GM20431 (cell line): ENCODE data around the gene PDE3A.
"Not testable (repeated sequence)": the region's sequence is repeated elsewhere in the genome, so short reads cannot be mapped to it uniquely, and the experiment has no call there.

Experiments
- in situ Hi-C: fragments of 300-500 bp; cut with MseI, MboI; formaldehyde crosslinking; loops from one replicate; pipeline ENCODE4 v1.15.0; 2020; ENCODE audit warnings: low sequenced_read_pairs; ENCODE audit not compliant: unreplicated experiment

Gene PDE3A

DNA sequence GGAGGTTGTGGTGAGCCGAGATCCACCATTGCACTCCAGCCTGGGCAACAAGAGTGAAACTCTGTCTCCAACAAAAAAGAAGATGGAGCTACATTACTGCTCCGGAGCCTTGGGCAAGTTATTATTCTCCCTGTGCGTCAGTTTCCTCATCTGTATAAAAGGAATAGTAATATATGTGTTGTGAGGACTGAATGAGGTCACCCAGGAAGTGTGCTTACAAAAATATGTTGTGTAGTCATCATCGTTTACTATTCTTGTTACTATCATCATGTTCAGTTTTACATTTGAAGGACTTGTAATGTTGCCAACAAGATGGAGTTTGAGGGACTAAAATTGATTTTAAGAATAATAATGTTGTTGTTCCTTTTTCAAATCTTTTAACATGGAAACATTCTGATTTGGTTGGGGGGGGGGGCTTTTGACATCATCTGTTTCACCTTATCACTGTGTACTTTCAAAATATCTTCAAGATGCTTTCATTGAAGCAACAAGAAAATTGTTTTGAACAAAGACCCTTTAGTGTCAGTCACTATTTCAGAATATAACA lies 156.8 kb downstream of the PDE3A start:
- in situ Hi-C loops, result no loop called here

DNA sequence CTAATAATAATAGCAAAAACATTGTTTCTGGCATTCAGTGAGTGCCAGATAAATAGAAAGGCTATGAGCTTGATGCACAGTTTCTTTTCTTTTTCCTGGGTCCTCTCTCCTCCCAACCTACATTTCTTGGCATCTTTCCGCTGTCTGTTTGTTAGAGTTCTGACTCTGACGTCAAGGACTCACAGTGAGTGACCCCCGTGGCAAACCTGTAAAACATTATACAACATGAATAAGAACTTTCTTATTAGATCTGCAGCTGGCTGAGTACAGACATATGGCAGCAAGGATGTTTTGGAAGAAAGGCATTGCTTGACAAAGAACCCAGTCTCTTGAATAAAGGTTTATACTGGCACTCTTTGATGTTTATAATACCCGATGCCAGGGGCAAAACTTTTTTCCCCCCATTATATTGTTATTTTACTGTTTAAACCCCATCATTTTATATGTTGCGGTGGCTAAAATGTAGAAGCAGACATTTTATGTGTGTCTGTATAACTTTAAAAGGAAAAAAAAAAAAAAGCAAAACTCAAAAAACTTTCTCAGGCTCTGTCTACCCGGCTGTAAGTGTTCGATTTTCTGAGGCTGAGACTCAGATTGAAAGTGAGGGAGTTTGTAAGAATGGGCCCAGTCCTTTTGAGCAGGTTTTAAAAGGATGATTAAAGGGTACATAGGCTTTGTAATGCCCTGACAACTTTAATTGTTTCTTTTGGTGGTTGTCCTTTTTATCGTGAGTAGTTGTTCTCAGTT lies 159.3 kb downstream of the PDE3A start:
- in situ Hi-C loops, result no loop called here

GRCh38 chr12:20528208-20528607 lies 159.9 kb downstream of the PDE3A start:
- in situ Hi-C loops, result no loop called here

GRCh38 chr12:20546267-20546666 lies 177.9 kb downstream of the PDE3A start:
- in situ Hi-C loops, result no loop called here

DNA sequence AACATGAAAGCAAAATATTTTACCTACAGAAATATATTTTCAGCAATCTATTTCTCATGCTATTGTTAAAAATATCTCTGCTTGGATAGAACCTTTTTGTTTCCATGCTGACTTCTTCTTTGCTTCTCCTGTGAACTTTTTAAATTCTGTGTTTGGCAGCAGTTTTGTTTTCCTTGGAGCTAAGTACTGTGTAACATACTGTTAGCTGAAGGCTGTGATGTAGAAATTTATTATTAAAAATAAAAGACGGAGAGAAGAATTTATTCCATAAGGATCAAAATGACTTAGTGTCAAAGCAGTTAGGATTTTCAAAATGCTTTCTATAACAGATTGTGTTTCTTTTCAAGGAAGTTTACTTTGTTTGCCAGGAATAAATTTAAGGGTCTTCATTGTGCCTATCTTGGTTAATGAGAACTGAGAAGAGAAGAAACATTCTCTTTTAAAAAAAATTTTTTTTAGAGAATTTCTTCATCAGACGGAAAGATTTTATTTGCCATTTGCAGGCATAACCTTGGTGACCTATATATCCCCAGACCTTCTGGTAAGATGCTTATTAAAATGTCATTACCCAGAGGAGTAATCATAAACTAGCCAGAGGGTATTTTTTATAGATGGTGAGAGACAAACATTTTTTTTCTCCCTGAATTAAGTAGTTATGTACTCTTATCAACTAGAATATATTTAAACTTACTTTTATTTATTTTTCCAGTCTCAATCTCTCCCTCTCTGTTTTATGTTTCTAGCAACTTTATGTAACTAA lies 179.7 kb downstream of the PDE3A start:
- in situ Hi-C loops, result no loop called here

GRCh38 chr12:20548611-20549010 lies 180.3 kb downstream of the PDE3A start:
- in situ Hi-C loops, result no loop called here

- in situ Hi-C loops, result no loop called here
Measured at GRCh38 chr12:20549108-20549719, 180.9 kb downstream of the PDE3A start.

DNA sequence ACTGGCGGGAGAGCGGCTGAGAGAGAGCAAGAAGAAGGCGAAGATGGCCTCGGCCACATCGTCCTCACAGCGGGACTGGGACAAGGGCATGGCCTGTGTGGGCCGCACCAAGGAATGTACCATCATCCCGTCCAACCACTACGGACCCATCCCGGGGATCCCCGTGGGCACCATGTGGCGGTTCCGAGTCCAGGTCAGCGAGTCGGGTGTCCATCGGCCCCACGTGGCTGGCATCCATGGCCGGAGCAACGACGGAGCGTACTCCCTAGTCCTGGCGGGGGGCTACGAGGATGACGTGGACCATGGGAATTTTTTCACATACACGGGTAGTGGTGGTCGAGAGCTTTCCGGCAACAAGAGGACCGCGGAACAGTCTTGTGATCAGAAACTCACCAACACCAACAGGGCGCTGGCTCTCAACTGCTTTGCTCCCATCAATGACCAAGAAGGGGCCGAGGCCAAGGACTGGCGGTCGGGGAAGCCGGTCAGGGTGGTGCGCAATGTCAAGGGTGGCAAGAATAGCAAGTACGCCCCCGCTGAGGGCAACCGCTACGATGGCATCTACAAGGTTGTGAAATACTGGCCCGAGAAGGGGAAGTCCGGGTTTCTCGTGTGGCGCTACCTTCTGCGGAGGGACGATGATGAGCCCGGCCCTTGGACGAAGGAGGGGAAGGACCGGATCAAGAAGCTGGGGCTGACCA lies 183.6 kb downstream of the PDE3A start:
- in situ Hi-C loops, result not testable (repeated sequence)

DNA sequence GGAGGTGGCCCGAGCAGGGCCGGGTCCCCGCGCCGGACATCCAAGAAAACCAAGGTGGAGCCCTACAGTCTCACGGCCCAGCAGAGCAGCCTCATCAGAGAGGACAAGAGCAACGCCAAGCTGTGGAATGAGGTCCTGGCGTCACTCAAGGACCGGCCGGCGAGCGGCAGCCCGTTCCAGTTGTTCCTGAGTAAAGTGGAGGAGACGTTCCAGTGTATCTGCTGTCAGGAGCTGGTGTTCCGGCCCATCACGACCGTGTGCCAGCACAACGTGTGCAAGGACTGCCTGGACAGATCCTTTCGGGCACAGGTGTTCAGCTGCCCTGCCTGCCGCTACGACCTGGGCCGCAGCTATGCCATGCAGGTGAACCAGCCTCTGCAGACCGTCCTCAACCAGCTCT lies 184.2 kb downstream of the PDE3A start:
- in situ Hi-C loops, result not testable (repeated sequence)

GRCh38 chr12:20555015-20555414 lies 186.7 kb downstream of the PDE3A start:
- in situ Hi-C loops, result no loop called here

DNA sequence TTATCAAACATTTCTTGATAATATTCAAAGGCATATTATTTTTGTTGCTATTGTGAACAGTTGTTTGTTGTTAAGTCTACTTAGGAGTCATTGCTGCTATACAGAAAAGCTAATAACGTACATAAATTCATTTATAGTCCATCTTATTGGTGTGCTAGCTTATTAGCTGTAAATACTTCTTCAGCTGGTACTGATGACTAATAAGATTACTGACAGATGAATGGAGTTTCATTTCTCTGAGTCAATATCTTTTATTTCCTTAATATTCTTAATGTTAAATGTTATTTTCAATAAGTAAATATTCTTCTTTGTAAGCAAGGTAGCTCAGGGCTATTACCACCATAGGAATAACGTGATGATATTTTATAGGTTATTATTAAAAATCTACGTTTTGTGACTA lies 187.4 kb downstream of the PDE3A start:
- in situ Hi-C loops, result no loop called here

GRCh38 chr12:20557096-20557495 lies 188.8 kb downstream of the PDE3A start:
- in situ Hi-C loops, result no loop called here

GRCh38 chr12:20560935-20561334 lies 192.6 kb downstream of the PDE3A start:
- in situ Hi-C loops, result no loop called here

DNA sequence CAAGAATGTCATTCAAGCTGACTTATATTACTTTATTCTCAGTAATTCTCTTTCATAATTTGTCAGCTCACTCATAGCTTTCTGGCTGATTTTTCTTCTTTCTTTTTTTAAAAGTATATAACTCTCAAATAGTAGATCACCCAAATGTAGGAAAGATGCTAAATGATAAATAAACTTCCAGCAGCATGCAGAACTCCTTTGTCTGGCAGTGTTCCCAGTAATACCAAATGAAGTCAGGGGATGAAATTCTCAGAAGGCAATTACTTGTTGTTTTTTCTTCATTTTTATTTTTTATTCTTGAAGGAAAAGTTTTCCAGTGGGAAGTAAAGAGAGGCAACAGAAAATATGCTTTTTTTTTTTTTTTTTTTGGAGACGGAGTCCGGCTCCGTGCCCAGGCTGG lies 193.5 kb downstream of the PDE3A start:
- in situ Hi-C loops, result no loop called here

- in situ Hi-C loops, result no loop called here
Measured at GRCh38 chr12:20567413-20567812, 199.1 kb downstream of the PDE3A start.

- in situ Hi-C loops, result no loop called here
Measured at GRCh38 chr12:20572451-20572850, 204.1 kb downstream of the PDE3A start.

GRCh38 chr12:20576528-20576927 lies 208.2 kb downstream of the PDE3A start:
- in situ Hi-C loops, result no loop called here

DNA sequence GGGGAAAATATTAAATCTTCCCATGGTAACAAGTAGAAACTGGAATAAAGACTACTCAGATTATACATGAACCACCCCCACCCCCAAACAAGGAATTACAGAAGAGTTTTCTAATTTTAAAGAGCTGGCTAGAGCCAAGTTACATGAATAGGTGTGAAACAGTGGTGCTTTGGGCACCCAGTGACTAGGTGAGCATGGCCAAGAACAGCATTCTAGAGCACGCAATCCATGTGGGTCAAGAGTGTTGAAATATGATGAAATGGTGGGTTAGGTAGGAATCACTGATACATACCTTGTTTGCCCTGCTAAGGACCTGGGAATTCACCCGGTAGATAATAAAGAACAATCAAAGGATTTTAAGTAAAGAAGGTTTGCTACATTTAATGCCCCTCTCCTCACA lies 208.7 kb downstream of the PDE3A start:
- in situ Hi-C loops, result no loop called here

- in situ Hi-C loops, result no loop called here
Measured at GRCh38 chr12:20578142-20578541, 209.8 kb downstream of the PDE3A start.

DNA sequence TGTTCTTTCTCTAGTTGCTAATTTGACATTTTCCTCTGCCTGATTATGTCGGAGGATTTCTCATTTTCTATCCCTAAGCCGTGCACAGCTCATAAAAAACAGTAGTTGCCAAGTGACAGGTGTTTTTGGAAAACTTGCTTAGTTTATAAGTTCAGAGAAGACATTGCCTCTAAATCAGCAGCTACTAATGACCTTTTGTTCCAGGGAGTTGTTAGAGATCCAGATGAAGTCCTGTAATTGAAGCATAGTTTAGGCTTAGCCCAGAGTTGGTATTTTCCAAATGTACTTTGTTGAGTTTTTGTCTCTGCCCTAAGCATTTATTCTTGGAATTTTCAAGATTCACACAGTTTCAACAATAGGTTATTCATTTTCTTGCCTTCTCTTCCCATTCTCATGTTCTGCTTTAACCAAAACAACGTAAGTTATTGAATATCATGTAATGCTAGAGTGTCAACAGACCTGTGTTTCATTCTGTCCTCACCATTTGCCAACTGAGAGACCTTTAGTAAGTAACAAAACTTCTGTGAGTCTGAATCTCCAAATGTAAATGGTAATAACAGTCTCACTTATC lies 216.8 kb downstream of the PDE3A start:
- in situ Hi-C loops, result no loop called here
